Prostate gland (tissue), 2 donors: ENCODE measurements around the gene FAM50A.

Experiments
- CTCF ChIP-seq, 4 experiments: fragments of 200-600 bp in 2 of 4; fragments of 450-650 bp in 2 of 4; sonication (generic) in 2 of 4; IDR thresholded peaks; 1 replicate in 3 of 4; 2 replicates in 1 of 4; pipeline ENCODE4 v1.5.1; 2016 to 2019; ENCODE audit warnings: antibody characterized with exemption in 4 of 4, mild to moderate bottlenecking in 2 of 4, moderate library complexity in 2 of 4
- POLR2A ChIP-seq: fragments of 450-650 bp; IDR thresholded peaks from one replicate; pipeline ENCODE4 v1.6.1; 2016; ENCODE audit warnings: antibody characterized with exemption, mild to moderate bottlenecking
- POLR2AphosphoS5 ChIP-seq: sonication (generic); formaldehyde crosslinking; IDR thresholded peaks from one replicate; pipeline ENCODE4 v1.6.1; 2017; ENCODE audit warnings: antibody characterized with exemption

DNA sequence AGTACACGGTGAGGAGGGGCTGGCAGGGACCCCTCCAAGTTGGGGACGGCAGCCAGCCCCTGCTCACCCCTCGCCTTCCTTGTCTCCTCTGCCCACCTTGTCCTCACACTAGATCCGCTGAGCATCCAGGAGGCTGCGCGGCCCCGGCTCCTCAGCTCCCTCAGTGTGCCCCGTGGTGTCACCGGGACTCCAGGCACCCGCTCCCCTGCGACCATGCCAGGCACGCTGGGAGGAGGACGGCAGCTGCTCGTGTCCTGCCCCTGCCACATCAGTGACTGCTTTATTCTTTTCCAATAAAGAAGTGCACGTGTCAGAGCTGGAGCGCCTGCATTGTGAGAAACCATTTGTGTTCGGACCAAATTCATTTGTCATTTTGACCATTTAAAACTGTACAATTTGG, 6.4 kb downstream of the FAM50A start:
- TF ChIP-seq CTCF (IDR thresholded peaks at IDR 0.05) (no peak), POLR2AphosphoS5 (no peak), POLR2A (no peak)
